HG03571 (cell line): ENCODE measurements around the gene ROPN1L.
"Not testable (repeated sequence)": the region's sequence is repeated elsewhere in the genome, so short reads cannot be mapped to it uniquely, and the experiment has no call there.

ENCODE experiments used
- ATAC-seq: cut with Tn5 transposase; IDR thresholded peaks from one replicate; pipeline ENCODE4 v1.9.1; 2021; ENCODE audit not compliant: unreplicated experiment

Gene ROPN1L

GRCh38 chr5:10441083-10441991 is at the start of gene ROPN1L:
Gene ROPN1L (plus strand): TSS chr5:10441879. CDS start chr5:10442168, 289 bp downstream.
- ATAC-seq: peak; percentile 98

- ATAC-seq: not testable (repeated sequence)
These were observed 48.9 kb upstream of the ROPN1L start for GRCh38 chr5:10392567-10393328.

GRCh38 chr5:10393491-10393890 is 48.2 kb upstream of the ROPN1L start:
- no peak for ATAC-seq

- no peak for ATAC-seq
These were observed 45.1 kb upstream of the ROPN1L start for GRCh38 chr5:10396552-10396951.

GRCh38 chr5:10399839-10400238 is 41.8 kb upstream of the ROPN1L start:
- ATAC-seq: no peak

- no peak for ATAC-seq
These were observed 41.3 kb upstream of the ROPN1L start for GRCh38 chr5:10400411-10400810.

GRCh38 chr5:10400831-10401230 is 40.8 kb upstream of the ROPN1L start:
- no peak for ATAC-seq

- ATAC-seq: peak; percentile 63
These were observed 40.2 kb upstream of the ROPN1L start for GRCh38 chr5:10401498-10401897.

- no peak for ATAC-seq
These were observed 37.9 kb upstream of the ROPN1L start for GRCh38 chr5:10403829-10404228.

- ATAC-seq: no peak
These were observed 35.0 kb upstream of the ROPN1L start for GRCh38 chr5:10406651-10407050.

- ATAC-seq: no peak
These were observed 32.2 kb upstream of the ROPN1L start for GRCh38 chr5:10409504-10409903.

GRCh38 chr5:10410662-10411061 is 31.0 kb upstream of the ROPN1L start:
- no peak for ATAC-seq

- ATAC-seq: no peak
These were observed 30.3 kb upstream of the ROPN1L start for GRCh38 chr5:10411336-10411735.

GRCh38 chr5:10416868-10417267 is 24.8 kb upstream of the ROPN1L start:
- ATAC-seq: no peak

- ATAC-seq: peak; percentile 57
These were observed 22.9 kb upstream of the ROPN1L start for GRCh38 chr5:10418654-10419345.

- no peak for ATAC-seq
These were observed 21.2 kb upstream of the ROPN1L start for GRCh38 chr5:10420468-10420867.

GRCh38 chr5:10420932-10421331 is 20.7 kb upstream of the ROPN1L start:
- no peak for ATAC-seq

GRCh38 chr5:10421896-10422691 is 19.6 kb upstream of the ROPN1L start:
- no peak for ATAC-seq

- no peak for ATAC-seq
These were observed 18.7 kb upstream of the ROPN1L start for GRCh38 chr5:10423022-10423421.

- no peak for ATAC-seq
These were observed 17.5 kb upstream of the ROPN1L start for GRCh38 chr5:10424124-10424731.
